Tibial artery (tissue), 4 donors: ENCODE data around the gene KRT14.
"Not testable (repeated sequence)": the region's sequence is repeated elsewhere in the genome, so short reads cannot be mapped to it uniquely, and the experiment has no call there.

Source experiments
- DNase-seq, 2 donors: peaks; one replicate each; pipeline ENCODE4 v3.0.0-alpha.2; 2019
- H3K27ac ChIP-seq, 2 donors: fragments of 200-600 bp; sonication (generic) in 1 of 2; 1 replicate in 1 of 2; 2 replicates in 1 of 2; pipeline ENCODE4 v1.5.1; 2018 to 2019; ENCODE audit warnings: mild to moderate bottlenecking in 1 of 2
- H3K27me3 ChIP-seq, 2 donors: fragments of 200-600 bp; sonication (generic) in 1 of 2; one replicate each; pipeline versions ENCODE4 v1.5.1 to v1.6.0; 2016 to 2019
- H3K36me3 ChIP-seq, 3 donors: fragments of 200-600 bp; sonication (generic) in 2 of 3; one replicate each; pipeline ENCODE4 v1.5.1; 2016 to 2019; ENCODE audit warnings: mild to moderate bottlenecking in 2 of 3
- H3K4me1 ChIP-seq, 4 donors: fragments of 200-600 bp; sonication (generic) in 2 of 4; 1 replicate in 3 of 4; 2 replicates in 1 of 4; pipeline ENCODE4 v1.5.1; 2016 to 2019
- H3K4me3 ChIP-seq, 2 donors: fragments of 200-600 bp; sonication (generic) in 1 of 2; 1 replicate in 1 of 2; 2 replicates in 1 of 2; pipeline ENCODE4 v1.5.1; 2018 to 2019; ENCODE audit warnings: mild to moderate bottlenecking in 2 of 2
- H3K9me3 ChIP-seq, 3 donors: fragments of 200-600 bp; sonication (generic) in 1 of 3; one replicate each; pipeline ENCODE4 v1.5.1; 2016 to 2019
- intact Hi-C: fragments of 100-400 bp; cut with DNase I; formaldehyde crosslinking; loops from one replicate; pipeline ENCODE4 v1.15.0; 2023; ENCODE audit warnings: low total_unique reads
- TF ChIP-seq, protein P1 (sequence below), 2 experiments: fragments of 200-600 bp in 1 of 2; fragments of 450-650 bp in 1 of 2; IDR thresholded peaks; one replicate each; pipeline ENCODE4 v1.5.1; 2017 to 2019; ENCODE audit warnings: antibody characterized with exemption in 2 of 2, mild to moderate bottlenecking in 1 of 2, moderate library complexity in 1 of 2

KRT14 gene

DNA sequence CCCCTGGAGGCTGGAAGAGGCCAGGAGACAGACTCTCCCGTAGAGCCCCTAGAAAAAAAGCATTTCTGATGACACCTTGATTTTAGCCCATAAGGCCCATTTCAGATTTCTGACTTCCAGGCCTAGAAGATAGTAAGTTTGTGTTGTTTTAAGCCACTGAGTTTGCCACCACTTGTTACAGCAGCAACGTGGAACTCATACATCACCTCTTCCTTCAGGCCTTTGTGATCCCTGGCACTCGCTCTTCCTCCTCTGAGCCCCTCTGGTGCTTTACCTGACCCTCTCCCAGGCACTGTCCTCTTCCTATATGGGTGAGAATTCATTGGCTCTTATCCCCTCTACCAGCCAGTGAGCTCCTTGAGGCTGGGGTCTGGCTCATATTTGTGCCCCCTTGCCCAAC lies 39.9 kb downstream of the KRT14 start:
- no peaks in the 10 kb centered on the region for H3K36me3 ChIP-seq
- TF ChIP-seq, protein P1, sequence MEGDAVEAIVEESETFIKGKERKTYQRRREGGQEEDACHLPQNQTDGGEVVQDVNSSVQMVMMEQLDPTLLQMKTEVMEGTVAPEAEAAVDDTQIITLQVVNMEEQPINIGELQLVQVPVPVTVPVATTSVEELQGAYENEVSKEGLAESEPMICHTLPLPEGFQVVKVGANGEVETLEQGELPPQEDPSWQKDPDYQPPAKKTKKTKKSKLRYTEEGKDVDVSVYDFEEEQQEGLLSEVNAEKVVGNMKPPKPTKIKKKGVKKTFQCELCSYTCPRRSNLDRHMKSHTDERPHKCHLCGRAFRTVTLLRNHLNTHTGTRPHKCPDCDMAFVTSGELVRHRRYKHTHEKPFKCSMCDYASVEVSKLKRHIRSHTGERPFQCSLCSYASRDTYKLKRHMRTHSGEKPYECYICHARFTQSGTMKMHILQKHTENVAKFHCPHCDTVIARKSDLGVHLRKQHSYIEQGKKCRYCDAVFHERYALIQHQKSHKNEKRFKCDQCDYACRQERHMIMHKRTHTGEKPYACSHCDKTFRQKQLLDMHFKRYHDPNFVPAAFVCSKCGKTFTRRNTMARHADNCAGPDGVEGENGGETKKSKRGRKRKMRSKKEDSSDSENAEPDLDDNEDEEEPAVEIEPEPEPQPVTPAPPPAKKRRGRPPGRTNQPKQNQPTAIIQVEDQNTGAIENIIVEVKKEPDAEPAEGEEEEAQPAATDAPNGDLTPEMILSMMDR (IDR thresholded peaks at IDR 0.05) = no peak
- peaks cover 0 to 28% (median 25%) of the 10 kb centered on the region in 4 donors for H3K4me1 ChIP-seq
- H3K9me3 ChIP-seq = no peaks in the 10 kb centered on the region
- no peak overlapping the region for H3K4me3 ChIP-seq
- no peak for DNase-seq
- intact Hi-C loops = loop anchor here (5.0 kb wide), 2 partner anchors 100 to 115 kb away; no protein-coding TSS in a partner anchor
- H3K27me3 ChIP-seq = no peaks in the 10 kb centered on the region
- peak overlapping the region in 1 of 2 donors; percentile 62 for H3K27ac ChIP-seq

DNA sequence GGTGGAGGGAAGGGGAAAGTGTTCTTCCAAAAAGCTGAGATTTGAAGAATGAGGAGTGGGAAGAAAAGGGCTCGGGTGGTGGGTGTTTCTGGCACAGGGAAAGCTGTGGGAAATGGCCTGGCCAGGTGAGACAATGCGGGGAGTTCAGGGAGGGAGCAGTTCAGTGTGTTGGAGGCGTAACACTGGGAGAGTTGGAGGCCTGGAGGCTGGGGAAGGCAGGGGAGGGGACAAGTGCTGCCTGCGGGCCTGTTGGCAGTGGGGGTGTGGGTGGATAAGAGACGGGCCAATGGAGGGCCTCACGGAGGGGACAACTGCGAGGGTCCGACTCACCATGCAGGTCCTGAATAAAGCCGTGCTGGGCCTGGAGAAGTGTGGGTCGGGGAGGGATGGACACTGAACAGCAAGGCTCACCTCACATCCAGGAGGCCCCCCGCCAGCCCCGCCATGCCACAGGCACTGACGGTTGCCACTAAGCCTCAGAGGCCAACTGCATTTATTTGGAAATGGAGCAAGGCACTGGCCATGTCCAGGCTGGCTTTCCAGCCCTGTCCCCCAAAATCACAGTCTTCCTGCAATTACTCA lies 40.8 kb downstream of the KRT14 start:
- Histone ChIP-seq H3K4me3 (no peak overlapping the region), H3K36me3 (no peaks in the 10 kb centered on the region), H3K9me3 (no peaks in the 10 kb centered on the region), H3K27me3 (no peaks in the 10 kb centered on the region), H3K27ac (no peak overlapping the region), H3K4me1 (peaks cover 0 to 28% (median 25%) of the 10 kb centered on the region in 4 donors)
- TF ChIP-seq, protein P1 (IDR thresholded peaks at IDR 0.05) = no peak
- DNase-seq = no peak
- intact Hi-C loops = loop anchor here (5.0 kb wide), 2 partner anchors 101 to 116 kb away; no protein-coding TSS in a partner anchor

DNA sequence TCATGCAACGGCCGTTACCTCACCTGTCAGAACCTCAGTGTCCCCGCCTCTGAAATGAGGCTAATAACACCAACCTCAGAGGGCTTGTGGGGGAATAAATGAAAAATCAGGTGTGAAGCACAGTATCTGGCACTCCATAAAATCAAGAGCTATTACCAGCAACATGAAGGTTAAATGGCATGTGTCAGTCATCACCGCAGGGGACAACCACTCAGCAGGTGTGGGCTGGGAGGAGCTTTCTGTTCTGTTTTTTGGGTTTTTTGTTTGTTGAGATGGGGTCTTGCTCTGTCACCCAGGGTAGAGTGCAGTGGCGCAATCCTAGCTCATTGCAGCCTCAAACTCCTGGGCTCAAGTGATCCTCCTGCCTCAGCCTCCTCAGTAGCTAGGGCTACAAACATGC lies 41.8 kb downstream of the KRT14 start:
- no peak overlapping the region for H3K4me3 ChIP-seq
- intact Hi-C loops = loop anchor here (5.0 kb wide), 2 partner anchors 102 to 117 kb away; no protein-coding TSS in a partner anchor

GRCh38 chr17:41544491-41544892 lies 42.2 kb downstream of the KRT14 start:
- no peak for DNase-seq
- Histone ChIP-seq H3K9me3 (no peaks in the 10 kb centered on the region), H3K4me1 (peaks cover 0 to 25% (median 22%) of the 10 kb centered on the region in 4 donors), H3K27me3 (no peaks in the 10 kb centered on the region), H3K4me3 (no peak overlapping the region), H3K36me3 (no peaks in the 10 kb centered on the region), H3K27ac (no peak overlapping the region)
- intact Hi-C loops = no loop called here
- TF ChIP-seq, protein P1 (IDR thresholded peaks at IDR 0.05) = no peak

More for the DNA sequence above, 41.8 kb downstream of the KRT14 start:
- no peak for DNase-seq
- no peak overlapping the region for H3K27ac ChIP-seq
- TF ChIP-seq, protein P1 (IDR thresholded peaks at IDR 0.05) = no peak
- H3K27me3 ChIP-seq = no peaks in the 10 kb centered on the region
- H3K9me3 ChIP-seq = no peaks in the 10 kb centered on the region
- H3K4me1 ChIP-seq = peaks cover 0 to 28% (median 25%) of the 10 kb centered on the region in 4 donors
- no peaks in the 10 kb centered on the region for H3K36me3 ChIP-seq

DNA sequence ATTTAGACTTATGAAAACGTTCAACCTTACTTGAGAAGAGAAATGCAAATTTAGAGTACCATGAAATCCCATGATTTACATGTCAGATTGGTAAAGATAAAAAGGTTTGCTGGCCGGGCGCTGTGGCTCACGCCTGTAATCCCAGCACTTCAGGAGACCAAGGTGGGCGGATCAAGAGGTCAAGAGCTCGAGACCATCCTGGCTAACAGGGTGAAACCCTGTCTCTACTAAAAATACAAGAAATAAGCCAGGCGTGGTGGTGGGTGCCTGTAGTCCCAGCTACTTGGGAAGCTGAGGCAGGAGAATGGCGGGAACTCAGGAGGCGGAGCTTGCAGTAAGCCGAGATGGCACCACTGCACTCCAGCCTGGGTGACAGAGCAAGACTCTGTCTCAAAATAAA lies 43.9 kb downstream of the KRT14 start:
- H3K4me1 ChIP-seq = peaks cover 0 to 11% (median 6%) of the 10 kb centered on the region in 4 donors
- H3K27ac ChIP-seq, H3K4me3 ChIP-seq, H3K9me3 ChIP-seq, H3K36me3 ChIP-seq, intact Hi-C loops, DNase-seq, H3K27me3 ChIP-seq: not testable (repeated sequence)

- DNase-seq = no peak
- Histone ChIP-seq H3K9me3 (no peaks in the 10 kb centered on the region), H3K27me3 (no peaks in the 10 kb centered on the region), H3K36me3 (no peaks in the 10 kb centered on the region), H3K4me3 (no peak overlapping the region), H3K4me1 (peaks cover 0 to 7% (median 2%) of the 10 kb centered on the region in 4 donors), H3K27ac (no peak overlapping the region)
- intact Hi-C loops = no loop called here
- TF ChIP-seq, protein P1 (IDR thresholded peaks at IDR 0.05) = no peak
Measured at GRCh38 chr17:41542357-41542756, 44.3 kb downstream of the KRT14 start.
